Colonic mucosa (tissue), 2 donors: ENCODE measurements around the gene SLC16A5. TPM values are rescaled to one million over a fixed set of nuclear protein-coding genes. Genes with fewer than 3 reads are reported as not detected.

Experiments used
- total RNA-seq, 2 donors: library from RNA; stranded (reverse); fragmentation: NEBNext Ultra II Directional in 1 of 2; extraction: Animal tissue kit (Norgen Biotek cat#: 25700) in 1 of 2; gene quantifications; one replicate each; pipeline ENCODE4 v1.2.1, GENCODE V29; 2021
- donor health status: DM: no; HTN: no; CAD: no.
- donor health status: DM: no; HTN: no; CAD: no.

SLC16A5 gene
- total RNA-seq, 2 donors from 2014 or later, result 19.4 to 50.1 TPM

Other genes starting within 250 kb of the SLC16A5 start
- gene GRIN2C, start 228.1 kb upstream of the SLC16A5 start, total RNA-seq, result under 1 TPM; 0.16 to 0.30 TPM
- gene FDXR, start 215.0 kb upstream of the SLC16A5 start, total RNA-seq, result 10 to 100 TPM; 17.7 to 26.9 TPM
- 10 to 100 TPM in 1 of 2 donors, under 1 TPM in 1; 0.30 to 18.4 TPM for gene FADS6, start 194.3 kb upstream of the SLC16A5 start, total RNA-seq
- gene USH1G, start 164.7 kb upstream of the SLC16A5 start, total RNA-seq, result under 1 TPM in 1 of 2 donors, not detected in 1; 0.05 TPM
- 10 to 100 TPM in 1 of 2 donors, 1 to 10 TPM in 1; 5.7 to 18.4 TPM for gene OTOP2, start 163.7 kb upstream of the SLC16A5 start, total RNA-seq
- gene OTOP3, start 152.1 kb upstream of the SLC16A5 start, total RNA-seq, result under 1 TPM in 1 of 2 donors, not detected in 1; 0.40 TPM
- 10 to 100 TPM; 47.8 to 54.8 TPM for gene HID1, start 115.2 kb upstream of the SLC16A5 start, total RNA-seq
- 1 to 10 TPM; 3.7 to 4.1 TPM for gene CDR2L, start 100.3 kb upstream of the SLC16A5 start, total RNA-seq
- 10 to 100 TPM; 27.2 to 50.1 TPM for gene MRPL58, start 75.3 kb upstream of the SLC16A5 start, total RNA-seq
- gene ATP5PD, start 41.0 kb upstream of the SLC16A5 start, total RNA-seq, result 100 to 1,000 TPM; 302 to 371 TPM
- gene KCTD2, start 40.7 kb upstream of the SLC16A5 start, total RNA-seq, result 10 to 100 TPM; 14.8 to 18.1 TPM
- 10 to 100 TPM; 20.5 to 20.7 TPM for gene ARMC7, start 22.0 kb downstream of the SLC16A5 start, total RNA-seq
- 10 to 100 TPM; 72.3 to 94.9 TPM for gene NT5C, start 43.8 kb downstream of the SLC16A5 start, total RNA-seq
- 100 to 1,000 TPM; 227 to 367 TPM for gene JPT1, start 66.6 kb downstream of the SLC16A5 start, total RNA-seq
- gene SUMO2, start 95.0 kb downstream of the SLC16A5 start, total RNA-seq, result 100 to 1,000 TPM; 298 to 319 TPM
- gene NUP85, start 117.7 kb downstream of the SLC16A5 start, total RNA-seq, result 10 to 100 TPM; 42.2 to 86.8 TPM
- gene GGA3, start 173.7 kb downstream of the SLC16A5 start, total RNA-seq, result 10 to 100 TPM; 32.5 to 48.4 TPM
- 100 to 1,000 TPM in 1 of 2 donors, 10 to 100 TPM in 1; 62.9 to 118 TPM for gene MRPS7, start 173.9 kb downstream of the SLC16A5 start, total RNA-seq
- gene MIF4GD, start 183.3 kb downstream of the SLC16A5 start, total RNA-seq, result 10 to 100 TPM; 18.5 to 19.2 TPM
- gene SLC25A19, start 201.5 kb downstream of the SLC16A5 start, total RNA-seq, result 10 to 100 TPM in 1 of 2 donors, 1 to 10 TPM in 1; 9.8 to 24.8 TPM